ENCODE results near the gene NBEAL1. TPM values are rescaled to one million over a fixed set of nuclear protein-coding genes. Genes with fewer than 3 reads are reported as not detected.

NBEAL1 gene
- total and polyA plus RNA-seq, 2 experiments from 2014 or later, result 13.3 to 21.8 TPM

- Mint-ChIP-seq H3K4me3 (no peak overlapping the region), H3K9me3 (no peaks in the 10 kb centered on the region), H3K27me3 (ENCODE audit: insufficient read depth, low read depth, poor library complexity) (no peaks in the 10 kb centered on the region), H3K4me1 (no peaks in the 10 kb centered on the region), H3K27ac (no peak overlapping the region), H3K36me3 (ENCODE audit: low read depth) (peaks cover 30% of the 10 kb centered on the region)
- Histone ChIP-seq H3K4me3 (no peak overlapping the region), H3K79me2 (replicated peaks; ENCODE audit: insufficient read depth) (peaks cover 17% of the 10 kb centered on the region), H3F3A (replicated peaks; ENCODE audit: low read depth) (0 out of 2 replicates have a peak, but pooled peaks cover 5% of the 10 kb centered on the region), H3K4me1 (ENCODE audit: insufficient read depth) (no peaks in the 10 kb centered on the region), H4K20me1 (replicated peaks; ENCODE audit: insufficient read depth) (no peaks in the 10 kb centered on the region), H3K27me3 (ENCODE audit: insufficient read depth) (no peaks in the 10 kb centered on the region), H3K36me3 (ENCODE audit: insufficient read depth) (peaks cover 9% of the 10 kb centered on the region; the same call in 1 of the 2 replicates), H3K4me2 (no peak overlapping the region), H3K27ac (ENCODE audit: low read depth) (no peak overlapping the region), H3K9me2 (ENCODE audit: insufficient read depth) (no peaks in the 10 kb centered on the region), H2AFZ (no peak overlapping the region)
- TF ChIP-seq NANOG (IDR thresholded peaks at IDR 0.05; ENCODE audit: borderline replicate concordance), result no peak
- no peak for TF ChIP-seq ZNF114 (CRISPR knock-in tag; IDR thresholded peaks at IDR 0.05)
- no peak for TF ChIP-seq STAT1 (IDR thresholded peaks at IDR 0.05; ENCODE audit: unreplicated experiment)
- TF ChIP-seq ZNF462 (CRISPR knock-in tag; IDR thresholded peaks at IDR 0.05), result no peak
- no peak for TF ChIP-seq CTCF (conservative IDR thresholded peaks at IDR 0.05; ENCODE audit: low read depth in 2 of 2)
- no peak for TF ChIP-seq CREB1 (CRISPR knock-in tag; IDR thresholded peaks at IDR 0.05; ENCODE audit: low read depth)
- no peak for TF ChIP-seq EZH2 (IDR thresholded peaks at IDR 0.05; ENCODE audit: low read depth, unreplicated experiment)
- TF ChIP-seq JUNB (IDR thresholded peaks at IDR 0.05; ENCODE audit: unreplicated experiment), result no peak
- TF ChIP-seq ZNF331 (CRISPR knock-in tag; IDR thresholded peaks at IDR 0.05; ENCODE audit: low read depth), result no peak
- TF ChIP-seq EZH2phosphoT487 (IDR thresholded peaks at IDR 0.05; ENCODE audit: unreplicated experiment), result no peak
- TF ChIP-seq POLR2AphosphoS5 (IDR thresholded peaks at IDR 0.05; ENCODE audit: low read depth), result no peak
- no peak for TF ChIP-seq ETS1 (IDR thresholded peaks at IDR 0.05)
- no peak for TF ChIP-seq REST (IDR thresholded peaks at IDR 0.05; ENCODE audit: unreplicated experiment)
- no peak for ATAC-seq
- DNase-seq (ENCODE audit: low spot score), result no peak
These were observed 232.0 kb downstream of the NBEAL1 start for GRCh38 chr2:203246646-203247045.

Data from GM23338 (cell line).